ENCODE measurements around the gene SYNDIG1.

SYNDIG1 gene

GRCh38 chr20:24611360-24612140 is 142.1 kb downstream of the SYNDIG1 start:
- no peak for TF ChIP-seq CTCF (IDR thresholded peaks at IDR 0.05; ENCODE audit: control insufficient read depth, extremely low read depth, insufficient read depth)
- H3K4me3 ChIP-seq (ENCODE audit: low read depth, low read length), result no peak overlapping the region
- DNase-seq (ENCODE audit: low read depth), result no peak

- no peak overlapping the region for H3K4me3 ChIP-seq (ENCODE audit: low read depth, low read length)
- no peak for DNase-seq (ENCODE audit: low read depth)
- no peak for TF ChIP-seq CTCF (IDR thresholded peaks at IDR 0.05; ENCODE audit: control insufficient read depth, extremely low read depth, insufficient read depth)
These were observed 143.7 kb downstream of the SYNDIG1 start for GRCh38 chr20:24612799-24613775.

GRCh38 chr20:24614341-24614740 is 144.9 kb downstream of the SYNDIG1 start:
- TF ChIP-seq CTCF (IDR thresholded peaks at IDR 0.05; ENCODE audit: control insufficient read depth, extremely low read depth, insufficient read depth), result no peak
- no peak overlapping the region for H3K4me3 ChIP-seq (ENCODE audit: low read depth, low read length)
- no peak for DNase-seq (ENCODE audit: low read depth)

- no peak overlapping the region for H3K4me3 ChIP-seq (ENCODE audit: low read depth, low read length)
- DNase-seq (ENCODE audit: low read depth), result no peak
- no peak for TF ChIP-seq CTCF (IDR thresholded peaks at IDR 0.05; ENCODE audit: control insufficient read depth, extremely low read depth, insufficient read depth)
These were observed 145.9 kb downstream of the SYNDIG1 start for GRCh38 chr20:24615353-24615752.

- DNase-seq (ENCODE audit: low read depth), result no peak
- TF ChIP-seq CTCF (IDR thresholded peaks at IDR 0.05; ENCODE audit: control insufficient read depth, extremely low read depth, insufficient read depth), result no peak
- no peak overlapping the region for H3K4me3 ChIP-seq (ENCODE audit: low read depth, low read length)
These were observed 147.0 kb downstream of the SYNDIG1 start for GRCh38 chr20:24616258-24617079.

- TF ChIP-seq CTCF (IDR thresholded peaks at IDR 0.05; ENCODE audit: control insufficient read depth, extremely low read depth, insufficient read depth), result no peak
- DNase-seq (ENCODE audit: low read depth), result no peak
- H3K4me3 ChIP-seq (ENCODE audit: low read depth, low read length), result no peak overlapping the region
These were observed 147.6 kb downstream of the SYNDIG1 start for GRCh38 chr20:24617080-24617432.
